A673 (cell line): ENCODE measurements around the gene PRDM1. TPM values are rescaled to one million over a fixed set of nuclear protein-coding genes. Genes with fewer than 3 reads are reported as not detected.
"Not testable (repeated sequence)": the region's sequence is repeated elsewhere in the genome, so short reads cannot be mapped to it uniquely, and the experiment has no call there.

Experiments
- BruUV-seq: library from RNA; stranded (reverse); fragments of 400-500 nt; replicated peaks from 2 replicates; lab custom pipeline; 2021; lab: Mats Ljungman, UMichigan
- CTCF ChIA-PET: fragments of 300-600 bp; sonication (Branson Sonifier 250); formaldehyde crosslinking; loops from one replicate; lab custom pipeline; 2022; ENCODE audit warnings: antibody characterized with exemption; lab: Charles Lee
- POLR2A ChIA-PET: fragments of 300-600 bp; sonication (Branson Sonifier 250); formaldehyde crosslinking; loops from one replicate; lab custom pipeline; 2022; ENCODE audit warnings: antibody characterized with exemption; ENCODE audit not compliant: low non-redundant PET; lab: Charles Lee
- DNase-seq: peaks from one replicate; pipeline ENCODE4 v3.0.0-alpha.2; 2015; ENCODE audit warnings: low spot score
- H3K27ac ChIP-seq: fragments of 200-600 bp; sonication (generic); 2 replicates; pipeline ENCODE4 v1.5.1; 2016; ENCODE audit warnings: mixed run types, low read depth, mild to moderate bottlenecking, mixed read lengths, antibody characterized with exemption, low read length; ENCODE audit not compliant: poor library complexity, severe bottlenecking
- H3K27me3 ChIP-seq: fragments of 200-600 bp; sonication (generic); replicated peaks from 2 replicates; pipeline ENCODE4 v1.6.1; 2017; ENCODE audit warnings: mixed run types, low read depth, mild to moderate bottlenecking, mixed read lengths, antibody characterized with exemption, low read length; ENCODE audit not compliant: insufficient read depth, poor library complexity
- H3K36me3 ChIP-seq: fragments of 200-600 bp; sonication (generic); 2 replicates; pipeline ENCODE4 v1.6.1; 2016; ENCODE audit warnings: mixed run types, mild to moderate bottlenecking, mixed read lengths, antibody characterized with exemption, low read length; ENCODE audit not compliant: insufficient read depth, poor library complexity, severe bottlenecking
- H3K4me1 ChIP-seq: fragments of 200-600 bp; sonication (generic); 2 replicates; pipeline ENCODE4 v1.6.1; 2017; ENCODE audit warnings: mixed run types, mild to moderate bottlenecking, mixed read lengths, antibody characterized with exemption, low read length; ENCODE audit not compliant: insufficient read depth, poor library complexity, severe bottlenecking
- H3K4me3 ChIP-seq: fragments of 200-600 bp; sonication (generic); 2 replicates; pipeline ENCODE4 v1.5.1; 2016; ENCODE audit warnings: low read depth, mixed run types, mild to moderate bottlenecking, mixed read lengths, low read length; ENCODE audit not compliant: poor library complexity, severe bottlenecking
- H3K9me3 ChIP-seq: fragments of 200-600 bp; sonication (generic); 2 replicates; pipeline ENCODE4 v1.6.1; 2016; ENCODE audit warnings: mixed run types, low read depth, mild to moderate bottlenecking, mixed read lengths, antibody characterized with exemption, low read length; ENCODE audit not compliant: poor library complexity, severe bottlenecking
- EZH2 ChIP-seq: fragments of 200-600 bp; sonication (generic); IDR thresholded peaks from 2 replicates; pipeline ENCODE4 v1.6.1; 2017; ENCODE audit warnings: borderline replicate concordance, low read depth, mild to moderate bottlenecking, mixed read lengths, antibody characterized with exemption, low read length; ENCODE audit not compliant: poor library complexity, severe bottlenecking
- intact Hi-C: fragments of 100-400 bp; cut with micrococcal nuclease; formaldehyde crosslinking; loops from one replicate; pipeline ENCODE4 v1.10.0; 2022; ENCODE audit not compliant: unreplicated experiment
- total RNA-seq: library from RNA; stranded (reverse); gene quantifications from 2 replicates; pipeline ENCODE4 v1.2.3, GENCODE V29; 2021
- TF ChIP-seq, protein P1 (sequence below): fragments of 300-800, 200-600 bp; sonication (generic); conservative IDR thresholded peaks from 2 replicates; pipeline ENCODE4 v1.5.1; 2017; ENCODE audit warnings: low read depth, mild to moderate bottlenecking, antibody characterized with exemption, low read length, moderate library complexity, mixed read lengths

The PRDM1 gene
- total RNA-seq, 1 experiment from 2014 or later, result not detected

GRCh38 chr6:106149472-106150069, 63.4 kb downstream of the PRDM1 start:
- BruUV-seq, result no TSS peak
- no peak for DNase-seq
- Histone ChIP-seq H3K4me3 (no peak overlapping the region), H3K27ac (no peak overlapping the region), H3K4me1 (no peaks in the 10 kb centered on the region), H3K27me3 (no peaks in the 10 kb centered on the region), H3K9me3 (no peaks in the 10 kb centered on the region), H3K36me3 (no peaks in the 10 kb centered on the region)
- TF ChIP-seq EZH2, result no peak
- POLR2A ChIA-PET, result no interaction called here
- CTCF ChIA-PET, result interaction anchor here (0.5 kb wide), 1 partner anchor 314 kb away, joined by 6 read pairs; no protein-coding TSS in a partner anchor
- intact Hi-C loops, result no loop called here

- BruUV-seq, intact Hi-C loops, POLR2A ChIA-PET: not testable (repeated sequence)
These were observed 66.3 kb downstream of the PRDM1 start for GRCh38 chr6:106152476-106152875.

GRCh38 chr6:106152952-106153351, 66.8 kb downstream of the PRDM1 start:
- ChIA-PET POLR2A (no interaction called here), CTCF (no interaction called here)
- intact Hi-C loops, result no loop called here
- no TSS peak for BruUV-seq
- no peak for DNase-seq
- Histone ChIP-seq H3K9me3 (no peaks in the 10 kb centered on the region), H3K4me3 (no peak overlapping the region), H3K27me3 (no peaks in the 10 kb centered on the region), H3K27ac (no peak overlapping the region), H3K4me1 (no peaks in the 10 kb centered on the region), H3K36me3 (no peaks in the 10 kb centered on the region)
- TF ChIP-seq, protein P1, sequence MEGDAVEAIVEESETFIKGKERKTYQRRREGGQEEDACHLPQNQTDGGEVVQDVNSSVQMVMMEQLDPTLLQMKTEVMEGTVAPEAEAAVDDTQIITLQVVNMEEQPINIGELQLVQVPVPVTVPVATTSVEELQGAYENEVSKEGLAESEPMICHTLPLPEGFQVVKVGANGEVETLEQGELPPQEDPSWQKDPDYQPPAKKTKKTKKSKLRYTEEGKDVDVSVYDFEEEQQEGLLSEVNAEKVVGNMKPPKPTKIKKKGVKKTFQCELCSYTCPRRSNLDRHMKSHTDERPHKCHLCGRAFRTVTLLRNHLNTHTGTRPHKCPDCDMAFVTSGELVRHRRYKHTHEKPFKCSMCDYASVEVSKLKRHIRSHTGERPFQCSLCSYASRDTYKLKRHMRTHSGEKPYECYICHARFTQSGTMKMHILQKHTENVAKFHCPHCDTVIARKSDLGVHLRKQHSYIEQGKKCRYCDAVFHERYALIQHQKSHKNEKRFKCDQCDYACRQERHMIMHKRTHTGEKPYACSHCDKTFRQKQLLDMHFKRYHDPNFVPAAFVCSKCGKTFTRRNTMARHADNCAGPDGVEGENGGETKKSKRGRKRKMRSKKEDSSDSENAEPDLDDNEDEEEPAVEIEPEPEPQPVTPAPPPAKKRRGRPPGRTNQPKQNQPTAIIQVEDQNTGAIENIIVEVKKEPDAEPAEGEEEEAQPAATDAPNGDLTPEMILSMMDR, result no peak
- TF ChIP-seq EZH2, result no peak

More at GRCh38 chr6:106152476-106152875, 66.3 kb downstream of the PRDM1 start:
- H3K27me3 ChIP-seq, H3K4me3 ChIP-seq, CTCF ChIA-PET, H3K9me3 ChIP-seq, H3K4me1 ChIP-seq, DNase-seq, H3K36me3 ChIP-seq, H3K27ac ChIP-seq: not testable (repeated sequence)

DNA sequence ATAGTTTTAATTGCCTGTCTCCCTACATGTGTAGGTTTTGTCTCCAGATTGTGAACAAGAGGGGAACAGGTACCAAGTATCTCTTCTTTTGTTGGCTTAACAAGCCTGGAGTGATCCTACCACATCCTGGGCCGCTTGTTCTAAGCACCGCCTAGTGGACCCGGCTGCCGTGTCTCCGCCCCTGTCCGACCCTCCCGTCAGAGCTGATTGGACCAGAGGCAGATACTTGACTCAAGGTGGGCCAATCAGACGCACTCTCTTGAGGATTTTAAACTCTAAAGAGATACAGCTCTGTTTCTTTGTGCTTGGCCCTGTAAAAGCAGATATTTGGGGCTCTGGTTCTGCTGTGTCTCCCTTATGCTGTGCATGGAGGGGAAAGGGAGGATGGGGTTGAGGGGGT, 68.2 kb downstream of the PRDM1 start:
- POLR2A ChIA-PET, result interaction anchor here (0.7 kb wide), 1 partner anchor 120 kb away, joined by 6 read pairs; no protein-coding TSS in a partner anchor
- CTCF ChIA-PET, result no interaction called here
- TF ChIP-seq, protein P1, result no peak
- TF ChIP-seq EZH2, result no peak
- no peak overlapping the region for H3K4me3 ChIP-seq
- no peak for DNase-seq
- no peaks in the 10 kb centered on the region for H3K4me1 ChIP-seq
- intact Hi-C loops, result no loop called here
- no peaks in the 10 kb centered on the region for H3K27me3 ChIP-seq
- no peak overlapping the region for H3K27ac ChIP-seq
- no peaks in the 10 kb centered on the region for H3K36me3 ChIP-seq
- no TSS peak for BruUV-seq
- H3K9me3 ChIP-seq, result no peaks in the 10 kb centered on the region
